OCI-LY3 (cell line): Measurements from ENCODE around the gene CLEC16A.

Experiments
- CTCF ChIP-seq: fragments of 200-600, 300-600 bp; sonication (generic); IDR thresholded peaks from 2 replicates; pipeline ENCODE4 v1.5.1; 2014; ENCODE audit warnings: antibody characterized with exemption, low read length, low read depth
- EZH2phosphoT487 ChIP-seq: fragments of 200-600 bp; shearing (Covaris generic); IDR thresholded peaks from 2 replicates; pipeline ENCODE4 v1.6.1; 2018; ENCODE audit warnings: antibody characterized with exemption, mixed run types, low read depth

GRCh38 chr16:10944249-10945064, at the start of gene CLEC16A:
- TF ChIP-seq CTCF (no peak), EZH2phosphoT487 (no peak)
